A673 (cell line): ENCODE measurements around the gene GLT6D1. TPM values are rescaled to one million over a fixed set of nuclear protein-coding genes. Genes with fewer than 3 reads are reported as not detected.
A peak's percentile ranks its signal among the peaks of the same experiment; 100 is the strongest.

Source experiments
- BruUV-seq: library from RNA; stranded (reverse); fragments of 400-500 nt; replicated peaks from 2 replicates; lab custom pipeline; 2021; lab: Mats Ljungman, UMichigan
- CTCF ChIA-PET: fragments of 300-600 bp; sonication (Branson Sonifier 250); formaldehyde crosslinking; loops from one replicate; lab custom pipeline; 2022; ENCODE audit warnings: antibody characterized with exemption; lab: Charles Lee
- POLR2A ChIA-PET: fragments of 300-600 bp; sonication (Branson Sonifier 250); formaldehyde crosslinking; loops from one replicate; lab custom pipeline; 2022; ENCODE audit warnings: antibody characterized with exemption; ENCODE audit not compliant: low non-redundant PET; lab: Charles Lee
- DNase-seq: peaks from one replicate; pipeline ENCODE4 v3.0.0-alpha.2; 2015; ENCODE audit warnings: low spot score
- H3K27ac ChIP-seq: fragments of 200-600 bp; sonication (generic); 2 replicates; pipeline ENCODE4 v1.5.1; 2016; ENCODE audit warnings: mixed run types, low read depth, mild to moderate bottlenecking, mixed read lengths, antibody characterized with exemption, low read length; ENCODE audit not compliant: poor library complexity, severe bottlenecking
- H3K27me3 ChIP-seq: fragments of 200-600 bp; sonication (generic); replicated peaks from 2 replicates; pipeline ENCODE4 v1.6.1; 2017; ENCODE audit warnings: mixed run types, low read depth, mild to moderate bottlenecking, mixed read lengths, antibody characterized with exemption, low read length; ENCODE audit not compliant: insufficient read depth, poor library complexity
- H3K36me3 ChIP-seq: fragments of 200-600 bp; sonication (generic); 2 replicates; pipeline ENCODE4 v1.6.1; 2016; ENCODE audit warnings: mixed run types, mild to moderate bottlenecking, mixed read lengths, antibody characterized with exemption, low read length; ENCODE audit not compliant: insufficient read depth, poor library complexity, severe bottlenecking
- H3K4me1 ChIP-seq: fragments of 200-600 bp; sonication (generic); 2 replicates; pipeline ENCODE4 v1.6.1; 2017; ENCODE audit warnings: mixed run types, mild to moderate bottlenecking, mixed read lengths, antibody characterized with exemption, low read length; ENCODE audit not compliant: insufficient read depth, poor library complexity, severe bottlenecking
- H3K4me3 ChIP-seq: fragments of 200-600 bp; sonication (generic); 2 replicates; pipeline ENCODE4 v1.5.1; 2016; ENCODE audit warnings: low read depth, mixed run types, mild to moderate bottlenecking, mixed read lengths, low read length; ENCODE audit not compliant: poor library complexity, severe bottlenecking
- H3K9me3 ChIP-seq: fragments of 200-600 bp; sonication (generic); 2 replicates; pipeline ENCODE4 v1.6.1; 2016; ENCODE audit warnings: mixed run types, low read depth, mild to moderate bottlenecking, mixed read lengths, antibody characterized with exemption, low read length; ENCODE audit not compliant: poor library complexity, severe bottlenecking
- CTCF ChIP-seq: fragments of 300-800, 200-600 bp; sonication (generic); conservative IDR thresholded peaks from 2 replicates; pipeline ENCODE4 v1.5.1; 2017; ENCODE audit warnings: low read depth, mild to moderate bottlenecking, antibody characterized with exemption, low read length, moderate library complexity, mixed read lengths
- EZH2 ChIP-seq: fragments of 200-600 bp; sonication (generic); IDR thresholded peaks from 2 replicates; pipeline ENCODE4 v1.6.1; 2017; ENCODE audit warnings: borderline replicate concordance, low read depth, mild to moderate bottlenecking, mixed read lengths, antibody characterized with exemption, low read length; ENCODE audit not compliant: poor library complexity, severe bottlenecking
- intact Hi-C: fragments of 100-400 bp; cut with micrococcal nuclease; formaldehyde crosslinking; loops from one replicate; pipeline ENCODE4 v1.10.0; 2022; ENCODE audit not compliant: unreplicated experiment
- total RNA-seq: library from RNA; stranded (reverse); gene quantifications from 2 replicates; pipeline ENCODE4 v1.2.3, GENCODE V29; 2021

GLT6D1 gene
- total RNA-seq, 1 experiment from 2014 or later, result not detected

GRCh38 chr9:135588886-135589595 is 50.3 kb downstream of the GLT6D1 start:
- no peaks in the 10 kb centered on the region for H3K4me1 ChIP-seq
- ChIA-PET POLR2A (no interaction called here), CTCF (no interaction called here)
- H3K9me3 ChIP-seq, result no peaks in the 10 kb centered on the region
- intact Hi-C loops, result no loop called here
- no peak for TF ChIP-seq CTCF
- no peak for TF ChIP-seq EZH2
- H3K27ac ChIP-seq, result no peak overlapping the region
- H3K36me3 ChIP-seq, result no peaks in the 10 kb centered on the region
- BruUV-seq, result no TSS peak
- DNase-seq, result no peak
- no peak overlapping the region for H3K4me3 ChIP-seq
- no peaks in the 10 kb centered on the region for H3K27me3 ChIP-seq

GRCh38 chr9:135588371-135588770 is 51.0 kb downstream of the GLT6D1 start:
- Histone ChIP-seq H3K4me1 (no peaks in the 10 kb centered on the region), H3K27ac (no peak overlapping the region), H3K4me3 (no peak overlapping the region), H3K9me3 (no peaks in the 10 kb centered on the region), H3K27me3 (no peaks in the 10 kb centered on the region), H3K36me3 (no peaks in the 10 kb centered on the region)
- ChIA-PET CTCF (no interaction called here), POLR2A (no interaction called here)
- no peak for TF ChIP-seq CTCF
- TF ChIP-seq EZH2, result no peak
- no TSS peak for BruUV-seq
- no peak for DNase-seq
- intact Hi-C loops, result no loop called here

- BruUV-seq, result no TSS peak
- ChIA-PET CTCF (no interaction called here), POLR2A (no interaction called here)
- Histone ChIP-seq H3K9me3 (no peaks in the 10 kb centered on the region), H3K27me3 (no peaks in the 10 kb centered on the region), H3K4me1 (no peaks in the 10 kb centered on the region), H3K36me3 (no peaks in the 10 kb centered on the region), H3K4me3 (no peak overlapping the region), H3K27ac (no peak overlapping the region)
- peak; percentile 40 for DNase-seq
- no peak for TF ChIP-seq EZH2
- intact Hi-C loops, result no loop called here
Measured at GRCh38 chr9:135587658-135588057, 51.7 kb downstream of the GLT6D1 start.
